Measurements from ENCODE around the gene FAM53B.
"Not testable (repeated sequence)": the region's sequence is repeated elsewhere in the genome, so short reads cannot be mapped to it uniquely, and the experiment has no call there.

FAM53B gene

GRCh38 chr10:124626759-124627380 is 117.3 kb downstream of the FAM53B start:
- no peak for DNase-seq

GRCh38 chr10:124625831-124626238 is 118.3 kb downstream of the FAM53B start:
- DNase-seq, result no peak

- DNase-seq, result no peak
Observed at GRCh38 chr10:124624895-124625294, 119.3 kb downstream of the FAM53B start.

GRCh38 chr10:124624466-124624865 is 119.7 kb downstream of the FAM53B start:
- DNase-seq, result no peak

GRCh38 chr10:124624006-124624405 is 120.2 kb downstream of the FAM53B start:
- DNase-seq, result no peak

GRCh38 chr10:124622866-124623536 is 121.2 kb downstream of the FAM53B start:
- DNase-seq, result no peak

- no peak for DNase-seq
Observed at GRCh38 chr10:124622158-124622557, 122.0 kb downstream of the FAM53B start.

GRCh38 chr10:124621637-124622036 is 122.5 kb downstream of the FAM53B start:
- DNase-seq, result no peak

- peak; percentile 30 to 57 (median 38) for DNase-seq
Observed at GRCh38 chr10:124619802-124620490, 124.2 kb downstream of the FAM53B start.

- DNase-seq, result no peak
Observed at GRCh38 chr10:124619195-124619594, 125.0 kb downstream of the FAM53B start.

- DNase-seq, result no peak
Observed at GRCh38 chr10:124618470-124619073, 125.6 kb downstream of the FAM53B start.

GRCh38 chr10:124616836-124617130 is 127.4 kb downstream of the FAM53B start:
- no peak for DNase-seq

GRCh38 chr10:124616040-124616835 is 127.9 kb downstream of the FAM53B start:
- no peak for DNase-seq

- no peak for DNase-seq
Observed at GRCh38 chr10:124615259-124615658, 128.9 kb downstream of the FAM53B start.

GRCh38 chr10:124614003-124614659 is 130.0 kb downstream of the FAM53B start:
- DNase-seq, result no peak

GRCh38 chr10:124612611-124613498 is 131.3 kb downstream of the FAM53B start:
- DNase-seq, result peak in 2 of 3 donors; percentile 2 to 10

- peak; percentile 64 to 76 (median 66) for DNase-seq
Observed at GRCh38 chr10:124611738-124612137, 132.4 kb downstream of the FAM53B start.

GRCh38 chr10:124610851-124611250 is 133.3 kb downstream of the FAM53B start:
- not testable (repeated sequence) for DNase-seq

GRCh38 chr10:124610186-124610585 is 134.0 kb downstream of the FAM53B start:
- DNase-seq, result not testable (repeated sequence)

- no peak for DNase-seq
Observed at GRCh38 chr10:124609698-124610097, 134.5 kb downstream of the FAM53B start.

- no peak for DNase-seq
Observed at GRCh38 chr10:124608093-124608721, 136.0 kb downstream of the FAM53B start.
